Activated CD4-positive, alpha-beta T cell treated with anti-CD3 and anti-CD28 coated beads, Interleukin-2, amount 10 ng/mL, durations not matched to agents 24 days and 14 days (primary cell): ENCODE data around the gene WDR4. TPM values are rescaled to one million over a fixed set of nuclear protein-coding genes. Genes with fewer than 3 reads are reported as not detected.
"Not testable (repeated sequence)": the region's sequence is repeated elsewhere in the genome, so short reads cannot be mapped to it uniquely, and the experiment has no call there.

Experiments used
- DNase-seq: peaks from one replicate; pipeline ENCODE4 v3.0.0; 2022
- H3K27ac Mint-ChIP-seq: one replicate; pipeline ENCODE4 v1.8.0; 2022; ENCODE audit warnings: mild to moderate bottlenecking, mixed read lengths
- H3K27me3 Mint-ChIP-seq: one replicate; pipeline ENCODE4 v1.8.0; 2022; ENCODE audit warnings: mixed read lengths
- H3K36me3 Mint-ChIP-seq: one replicate; pipeline ENCODE4 v1.8.0; 2022; ENCODE audit warnings: low read depth, mild to moderate bottlenecking, mixed read lengths
- H3K4me1 Mint-ChIP-seq: one replicate; pipeline ENCODE4 v1.8.0; 2021; ENCODE audit warnings: mixed read lengths
- H3K4me3 Mint-ChIP-seq: one replicate; pipeline ENCODE4 v1.8.0; 2022; ENCODE audit warnings: mild to moderate bottlenecking, moderate library complexity, mixed read lengths
- H3K9me3 Mint-ChIP-seq: one replicate; pipeline ENCODE4 v1.8.0; 2021; ENCODE audit warnings: mixed read lengths
- intact Hi-C: fragments of 100-400 bp; cut with micrococcal nuclease; formaldehyde crosslinking; loops from one replicate; pipeline ENCODE4 v1.15.1; 2023
- total RNA-seq: library from RNA; stranded (reverse); gene quantifications from 2 replicates; pipeline ENCODE4 v1.2.3, GENCODE V29; 2022

The WDR4 gene
- total RNA-seq, 1 donor from 2014 or later: 75.1 TPM

DNA sequence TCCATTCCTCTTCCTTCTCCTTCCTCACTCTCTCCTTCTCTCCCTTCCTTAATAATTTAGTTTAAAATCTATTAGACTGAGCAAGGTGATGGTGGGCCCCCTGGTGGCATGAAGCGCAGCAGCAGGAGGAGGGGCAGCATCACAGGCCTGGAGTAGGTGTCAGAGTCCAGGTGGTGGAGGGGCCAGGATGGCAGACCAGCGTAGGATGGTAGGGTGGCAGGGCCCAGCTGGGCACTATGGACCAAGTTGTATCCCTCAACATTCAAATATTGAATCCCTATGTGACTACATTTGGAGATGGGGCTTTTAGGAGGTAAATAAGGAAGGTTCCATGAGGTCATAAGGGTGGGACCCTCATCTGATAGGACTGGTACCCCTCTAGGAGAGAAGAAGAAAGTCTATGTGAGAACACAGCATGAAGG lies 61.0 kb downstream of the WDR4 start:
- peaks cover 3% of the 10 kb centered on the region for H3K9me3 Mint-ChIP-seq
- peaks cover 2% of the 10 kb centered on the region for H3K36me3 Mint-ChIP-seq
- no peaks in the 10 kb centered on the region for H3K4me1 Mint-ChIP-seq
- H3K4me3 Mint-ChIP-seq: no peak overlapping the region
- H3K27ac Mint-ChIP-seq: no peak overlapping the region
- H3K27me3 Mint-ChIP-seq: peaks cover 5% of the 10 kb centered on the region
- intact Hi-C loops: loop anchor here (2.0 kb wide), 1 partner anchor 226 kb away; no protein-coding TSS in a partner anchor
- peak; percentile 85 for DNase-seq

DNA sequence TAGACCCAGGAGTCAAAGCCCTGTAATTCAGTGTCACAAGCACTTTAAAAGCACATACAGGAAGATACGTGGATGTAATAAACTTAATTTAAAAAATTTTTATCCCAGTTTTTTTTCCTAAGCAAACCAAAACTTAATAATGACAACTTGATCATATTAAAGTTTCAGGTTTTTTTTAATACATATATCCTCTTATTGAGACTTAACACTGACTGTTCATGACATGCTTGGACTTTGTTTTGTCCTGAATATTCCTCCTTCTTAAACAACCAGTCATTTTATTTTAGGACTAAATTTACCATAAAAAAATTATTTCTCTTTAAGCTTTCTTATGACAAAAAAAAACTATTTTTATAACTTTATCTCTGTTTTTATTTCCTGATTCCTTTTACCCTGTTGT lies 64.1 kb downstream of the WDR4 start:
- H3K4me1 Mint-ChIP-seq: no peaks in the 10 kb centered on the region
- no peak overlapping the region for H3K4me3 Mint-ChIP-seq
- peaks cover 2% of the 10 kb centered on the region for H3K36me3 Mint-ChIP-seq
- DNase-seq: no peak
- intact Hi-C loops: no loop called here
- no peak overlapping the region for H3K27ac Mint-ChIP-seq
- H3K9me3 Mint-ChIP-seq: peaks cover 3% of the 10 kb centered on the region
- H3K27me3 Mint-ChIP-seq: peaks cover 14% of the 10 kb centered on the region

DNA sequence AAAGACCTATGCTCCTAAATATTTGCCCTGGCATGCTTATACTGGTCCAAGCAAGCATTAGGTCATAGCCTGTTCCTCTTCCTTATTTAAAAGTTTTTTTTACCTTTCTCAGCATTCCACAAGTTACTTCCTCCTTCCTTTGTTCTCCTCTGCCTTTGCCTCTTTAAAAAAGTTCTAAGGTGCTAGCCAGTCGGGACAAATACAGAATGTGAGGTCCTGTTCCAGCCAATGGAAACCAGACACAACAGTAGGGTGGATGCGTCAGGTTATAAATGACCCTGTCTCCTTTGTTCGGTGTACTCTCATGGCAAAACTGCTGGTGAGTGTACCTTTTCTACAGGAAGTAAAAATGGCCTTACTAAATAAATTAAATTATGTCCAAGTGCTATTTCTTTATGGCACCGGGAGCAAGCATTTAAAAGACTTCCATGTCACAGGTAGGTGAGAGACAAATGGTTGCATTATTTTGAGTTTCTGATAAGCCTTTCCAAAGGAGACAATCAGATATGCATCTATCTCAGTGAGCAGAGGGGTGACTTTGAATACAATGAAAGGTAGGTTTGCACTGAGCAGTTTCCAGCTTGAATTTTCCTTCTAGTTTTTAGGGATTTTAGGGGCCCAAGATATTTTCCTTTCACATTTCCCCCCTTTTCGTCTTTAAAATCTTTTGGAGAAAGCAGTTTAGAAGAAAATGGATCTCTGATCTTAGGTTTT lies 66.7 kb downstream of the WDR4 start:
- H3K36me3 Mint-ChIP-seq, H3K9me3 Mint-ChIP-seq, DNase-seq, H3K4me1 Mint-ChIP-seq, H3K4me3 Mint-ChIP-seq, intact Hi-C loops, H3K27ac Mint-ChIP-seq: not testable (repeated sequence)
- H3K27me3 Mint-ChIP-seq: peaks cover 22% of the 10 kb centered on the region

DNA sequence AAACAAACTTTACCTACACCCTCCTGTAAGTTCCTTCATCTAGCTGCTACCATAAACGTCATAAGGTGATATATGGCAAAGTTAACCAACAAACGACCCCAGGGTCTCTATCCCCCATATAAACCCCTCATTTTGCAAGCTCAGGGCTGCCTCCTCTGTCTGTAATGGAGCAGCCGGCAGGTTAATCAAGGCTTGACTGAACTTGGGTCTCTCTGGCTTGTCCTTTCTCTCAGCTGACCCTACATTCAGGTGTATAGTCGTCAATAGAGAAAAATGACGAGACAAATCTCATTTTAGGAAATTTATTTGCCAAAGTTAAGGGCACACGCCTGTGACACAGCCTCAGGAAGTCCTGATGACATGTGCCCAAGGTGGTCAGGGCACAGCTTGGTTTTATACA lies 67.4 kb downstream of the WDR4 start:
- Mint-ChIP-seq H3K36me3 (peaks cover 2% of the 10 kb centered on the region), H3K27ac (no peak overlapping the region), H3K27me3 (peaks cover 22% of the 10 kb centered on the region), H3K4me3 (no peak overlapping the region), H3K4me1 (no peaks in the 10 kb centered on the region), H3K9me3 (peaks cover 3% of the 10 kb centered on the region)
- DNase-seq: no peak
- intact Hi-C loops: no loop called here

DNA sequence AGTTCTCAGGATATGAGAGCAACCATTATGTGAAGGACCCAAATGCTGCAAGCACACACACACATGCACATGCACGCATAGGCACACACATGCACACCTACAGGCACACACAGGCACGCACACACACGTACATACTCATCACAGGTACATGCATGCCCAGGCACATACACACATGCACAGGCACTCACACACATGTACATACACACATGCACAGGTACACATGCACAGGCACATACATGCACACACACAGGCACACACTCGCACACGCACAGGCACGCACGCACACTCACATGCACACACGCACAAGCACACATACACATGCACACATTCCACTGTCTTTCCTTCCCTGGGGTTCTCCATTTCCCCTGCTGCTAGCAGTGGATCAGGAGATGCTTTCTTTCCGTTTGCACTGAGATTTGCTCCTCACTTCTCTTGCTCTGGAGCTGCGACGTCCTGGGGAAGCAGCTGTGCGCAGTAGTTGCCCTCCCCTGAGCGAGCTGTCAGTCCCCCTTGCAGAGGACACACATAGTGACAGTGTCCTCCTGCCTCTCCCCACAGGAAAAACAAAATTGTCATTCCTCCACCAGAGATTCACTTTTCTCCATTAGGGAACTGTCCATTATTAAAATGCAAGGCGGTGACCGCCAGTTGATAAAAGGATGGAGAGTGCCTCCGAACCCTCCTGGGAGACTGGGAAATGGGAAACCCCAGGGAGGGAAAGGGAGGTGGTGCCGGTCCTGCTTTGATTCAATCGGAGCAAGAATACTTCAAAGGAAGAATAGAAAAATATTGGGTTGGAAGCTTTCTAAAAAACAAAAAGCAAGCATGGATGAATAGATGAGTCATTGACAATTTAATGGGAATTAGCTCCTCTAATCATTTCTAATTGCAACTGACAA lies 69.5 kb downstream of the WDR4 start:
- DNase-seq: no peak
- intact Hi-C loops: no loop called here
- Mint-ChIP-seq H3K27me3 (peaks cover 34% of the 10 kb centered on the region), H3K36me3 (no peaks in the 10 kb centered on the region), H3K4me3 (no peak overlapping the region), H3K4me1 (no peaks in the 10 kb centered on the region), H3K9me3 (no peaks in the 10 kb centered on the region), H3K27ac (no peak overlapping the region)

DNA sequence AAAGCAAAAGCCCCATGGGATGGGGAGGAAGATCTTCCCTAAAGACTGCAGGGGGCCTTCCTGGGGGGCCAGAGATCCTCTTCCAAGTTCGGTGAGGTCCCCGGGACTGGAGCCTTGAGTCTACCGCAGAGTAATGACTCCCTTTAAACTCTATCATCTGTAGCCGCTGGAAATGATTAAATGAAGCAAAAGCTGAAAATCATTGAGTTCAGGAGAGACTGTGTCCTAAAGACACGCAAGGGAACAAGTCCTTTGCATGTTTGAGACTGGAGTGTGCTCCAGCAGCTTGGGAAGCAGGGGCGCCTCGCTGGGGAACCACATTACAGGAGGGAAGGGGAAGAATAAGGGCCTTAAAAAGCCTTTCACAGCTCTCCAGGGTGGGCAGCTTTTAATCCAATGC lies 70.2 kb downstream of the WDR4 start:
- H3K9me3 Mint-ChIP-seq: no peaks in the 10 kb centered on the region
- no peak overlapping the region for H3K27ac Mint-ChIP-seq
- intact Hi-C loops: no loop called here

DNA sequence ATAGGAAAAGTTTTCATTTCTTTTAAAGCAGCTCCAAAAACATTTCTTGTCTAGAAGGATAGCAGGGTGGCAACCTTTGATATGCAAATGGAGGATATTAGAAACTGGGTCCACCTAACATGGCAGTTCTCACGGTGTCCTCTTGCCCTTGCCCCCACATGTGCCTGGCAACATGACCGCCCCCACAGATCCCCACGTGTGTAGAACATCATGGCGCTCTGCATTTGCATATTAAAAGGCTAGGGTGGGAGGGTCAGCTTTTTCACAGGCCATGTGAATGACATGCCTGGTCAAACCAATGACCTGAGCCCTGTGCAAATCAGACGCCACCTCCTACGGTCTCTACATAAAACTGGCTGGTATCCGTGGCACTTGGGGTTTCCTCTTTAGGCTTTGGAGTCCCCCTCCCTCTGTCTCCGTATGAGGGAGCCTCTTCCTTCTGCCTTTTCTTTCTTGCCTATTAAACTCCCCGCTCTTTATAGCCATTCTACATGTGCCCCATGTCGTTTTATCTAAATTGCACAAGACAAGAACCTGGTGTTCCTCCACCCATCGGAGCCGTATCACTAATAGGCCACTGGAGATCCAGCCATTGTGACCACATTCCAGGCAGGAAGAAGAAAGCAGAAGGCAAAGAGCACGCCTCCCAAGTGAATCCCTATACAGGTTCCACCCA lies 71.3 kb downstream of the WDR4 start:
- no peak for DNase-seq
- intact Hi-C loops: no loop called here
- H3K4me1 Mint-ChIP-seq: no peaks in the 10 kb centered on the region
- no peak overlapping the region for H3K27ac Mint-ChIP-seq
- H3K27me3 Mint-ChIP-seq: peaks cover 34% of the 10 kb centered on the region
- H3K36me3 Mint-ChIP-seq: no peaks in the 10 kb centered on the region
- no peaks in the 10 kb centered on the region for H3K9me3 Mint-ChIP-seq
- H3K4me3 Mint-ChIP-seq: no peak overlapping the region

More for the DNA sequence above, 70.2 kb downstream of the WDR4 start:
- no peak overlapping the region for H3K4me3 Mint-ChIP-seq
- no peaks in the 10 kb centered on the region for H3K36me3 Mint-ChIP-seq
- H3K4me1 Mint-ChIP-seq: no peaks in the 10 kb centered on the region
- H3K27me3 Mint-ChIP-seq: peaks cover 37% of the 10 kb centered on the region
- no peak for DNase-seq

DNA sequence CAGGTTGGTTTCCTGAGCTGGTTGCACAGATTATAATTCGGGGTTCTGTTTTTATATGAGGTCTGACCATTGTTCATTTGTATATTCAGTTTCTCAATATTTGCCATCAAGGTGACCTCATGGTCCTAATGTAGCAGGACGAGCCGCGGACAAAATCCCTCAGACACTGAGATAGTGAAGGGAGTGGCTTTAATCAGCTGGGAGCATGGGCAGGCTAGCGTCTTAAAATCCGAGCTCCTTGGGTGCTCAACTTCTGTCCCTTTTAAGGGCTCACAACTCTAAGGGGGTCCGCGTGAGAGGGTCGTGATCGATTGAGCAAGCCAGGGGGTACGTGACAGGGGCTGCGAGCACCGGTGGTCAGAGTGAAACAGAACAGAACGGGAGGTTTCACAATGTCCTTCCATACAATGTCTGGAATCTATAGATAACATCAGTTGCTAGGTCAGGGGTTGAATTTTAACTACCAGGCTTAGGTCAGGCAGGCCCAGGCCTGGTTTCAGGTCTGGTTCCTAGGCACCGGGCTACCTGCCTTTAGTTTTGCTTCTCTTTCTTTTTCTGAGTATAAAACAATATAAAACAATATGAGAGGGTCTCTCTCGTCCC lies 71.9 kb downstream of the WDR4 start:
- DNase-seq, H3K4me3 Mint-ChIP-seq, H3K4me1 Mint-ChIP-seq, H3K9me3 Mint-ChIP-seq, intact Hi-C loops, H3K36me3 Mint-ChIP-seq, H3K27ac Mint-ChIP-seq: not testable (repeated sequence)
- peaks cover 30% of the 10 kb centered on the region for H3K27me3 Mint-ChIP-seq

DNA sequence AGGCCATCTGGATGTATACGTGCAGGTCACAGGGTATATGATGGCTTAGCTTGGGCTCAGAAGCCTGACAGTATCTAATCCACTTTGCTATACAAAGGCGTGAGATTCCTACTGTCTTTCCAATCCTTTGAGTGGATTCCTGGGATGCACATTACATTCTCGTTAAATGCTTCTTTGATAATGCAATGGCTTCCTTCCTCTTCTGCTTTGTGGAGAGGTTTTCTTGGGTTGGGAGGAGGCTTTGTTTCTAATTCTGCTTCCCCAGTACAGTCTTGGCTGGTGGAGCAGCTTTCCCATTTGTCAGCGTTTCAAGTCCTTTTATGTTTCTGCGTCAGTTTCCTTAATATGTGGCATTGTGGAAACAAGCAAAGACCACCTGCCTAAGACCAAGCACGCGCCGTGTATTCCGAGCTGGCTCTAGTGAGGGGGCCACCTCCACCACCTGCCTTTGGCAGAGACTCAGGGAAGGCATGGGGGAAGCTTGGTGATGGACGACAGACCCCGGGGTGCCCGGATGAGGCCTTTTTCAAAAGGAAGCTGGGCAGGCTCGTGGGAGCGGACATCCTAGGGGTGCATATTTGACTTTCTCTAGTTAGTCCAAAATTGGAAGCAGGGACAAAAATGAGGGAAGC lies 72.7 kb downstream of the WDR4 start:
- intact Hi-C loops: no loop called here
- Mint-ChIP-seq H3K4me3 (no peak overlapping the region), H3K4me1 (no peaks in the 10 kb centered on the region), H3K36me3 (no peaks in the 10 kb centered on the region), H3K9me3 (no peaks in the 10 kb centered on the region), H3K27me3 (peaks cover 27% of the 10 kb centered on the region), H3K27ac (no peak overlapping the region)
- no peak for DNase-seq

DNA sequence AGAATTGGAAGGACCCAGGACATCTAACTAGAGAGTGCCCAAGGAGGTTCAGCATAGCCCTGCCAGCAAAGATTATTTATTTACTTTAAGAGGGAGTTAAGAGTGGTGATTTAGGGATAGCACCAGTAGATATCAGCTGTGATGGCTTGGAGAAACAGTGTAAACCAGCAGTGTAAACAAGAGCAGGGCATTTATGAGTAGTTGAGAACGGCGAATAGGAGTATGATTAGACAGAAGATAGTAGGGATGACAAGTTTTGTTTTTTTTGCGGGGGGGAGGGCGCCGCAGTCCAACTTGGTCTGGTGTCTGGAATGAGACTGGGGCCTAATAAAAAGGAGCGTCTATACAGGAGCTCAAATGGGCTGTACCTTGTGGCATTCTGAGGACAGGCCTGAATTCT lies 77.7 kb downstream of the WDR4 start:
- H3K4me1 Mint-ChIP-seq, DNase-seq, H3K27ac Mint-ChIP-seq, H3K9me3 Mint-ChIP-seq, intact Hi-C loops, H3K36me3 Mint-ChIP-seq, H3K4me3 Mint-ChIP-seq: not testable (repeated sequence)
- H3K27me3 Mint-ChIP-seq: peaks cover 17% of the 10 kb centered on the region

DNA sequence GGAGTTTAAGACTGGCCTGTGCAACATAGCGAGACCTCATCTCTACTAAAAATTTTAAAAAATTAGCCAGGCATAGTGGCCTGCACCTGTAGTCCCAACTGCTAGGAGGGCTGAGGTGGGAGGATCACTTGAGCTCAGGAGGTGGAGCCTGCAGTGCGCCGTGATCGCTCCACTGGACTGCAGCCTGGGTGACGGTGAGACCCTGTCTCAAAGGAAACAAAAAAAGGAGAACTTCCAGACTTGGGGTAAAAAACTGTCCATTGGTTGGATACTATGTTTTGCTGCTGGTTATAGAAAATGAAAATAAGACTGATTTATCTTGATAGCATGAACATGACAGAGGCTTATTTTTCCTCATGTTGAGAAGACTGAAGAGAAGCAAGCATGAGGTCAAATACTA lies 79.4 kb downstream of the WDR4 start:
- Mint-ChIP-seq H3K4me1 (peaks cover 4% of the 10 kb centered on the region), H3K9me3 (no peaks in the 10 kb centered on the region), H3K27me3 (peaks cover 10% of the 10 kb centered on the region), H3K36me3 (no peaks in the 10 kb centered on the region), H3K4me3 (no peak overlapping the region), H3K27ac (no peak overlapping the region)
- DNase-seq: no peak
- intact Hi-C loops: no loop called here

DNA sequence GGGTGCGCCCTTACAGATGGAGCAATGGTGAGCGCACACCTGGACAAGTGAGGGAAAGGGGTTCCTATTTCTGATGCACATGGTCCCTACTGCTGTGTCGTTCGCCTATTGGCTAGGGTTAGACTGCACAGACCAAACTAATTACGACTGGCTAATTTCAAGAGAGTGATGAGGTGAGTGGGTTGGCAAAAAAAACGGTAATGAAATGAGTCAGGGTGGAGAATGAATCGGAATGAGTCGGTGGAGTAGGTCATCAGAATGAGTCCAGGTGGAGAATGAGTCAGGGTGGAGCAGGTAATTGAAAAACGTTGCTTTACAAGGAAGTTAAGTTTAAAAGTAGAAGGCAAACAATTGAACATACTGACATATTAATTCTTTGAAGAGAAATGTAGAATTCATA lies 79.8 kb downstream of the WDR4 start:
- Mint-ChIP-seq H3K27me3 (peaks cover 6% of the 10 kb centered on the region), H3K4me3 (no peak overlapping the region), H3K9me3 (no peaks in the 10 kb centered on the region), H3K36me3 (no peaks in the 10 kb centered on the region), H3K4me1 (peaks cover 4% of the 10 kb centered on the region), H3K27ac (peak overlapping the region; percentile 12)
- intact Hi-C loops: no loop called here
- no peak for DNase-seq
